Measurements from ENCODE around the gene GPR156.

Gene GPR156

GRCh38 chr3:120174811-120175539, 110.0 kb downstream of the GPR156 start:
- Histone ChIP-seq H3K27ac (ENCODE audit: poor library complexity, severe bottlenecking) (peak overlapping the region; percentile 92), H3K4me3 (ENCODE audit: severe bottlenecking) (no peak overlapping the region)
- ATAC-seq (ENCODE audit: low read depth), result no peak

DNA sequence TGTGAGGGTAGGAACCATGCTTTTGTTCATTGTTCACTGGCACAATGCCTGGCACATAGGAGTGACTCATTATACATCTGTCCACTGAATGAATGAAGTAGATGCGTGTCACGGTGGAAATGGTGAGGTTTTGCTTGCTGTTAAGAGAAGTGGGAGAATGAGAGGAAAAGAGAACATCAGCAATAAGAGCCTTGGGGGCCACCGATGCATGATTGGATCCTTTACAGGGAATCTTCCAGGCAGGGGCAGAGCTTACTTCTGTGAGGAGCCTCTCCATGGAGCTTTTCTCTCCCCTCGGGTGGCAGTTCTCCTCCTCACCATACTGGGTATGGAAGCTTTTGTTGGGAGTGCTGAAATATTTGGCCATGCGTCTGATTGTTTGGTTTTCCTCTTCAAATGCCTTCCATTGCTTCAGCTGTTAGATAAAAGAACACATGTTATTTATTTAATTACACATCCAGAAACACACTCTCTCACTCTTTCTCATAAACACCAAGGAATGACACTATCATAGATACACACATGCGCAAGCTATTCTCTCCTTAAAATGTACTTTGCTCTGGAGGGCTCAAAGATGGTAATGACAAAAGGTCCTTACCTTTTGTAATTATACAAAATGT, 111.9 kb downstream of the GPR156 start:
- Histone ChIP-seq H3K27me3 (ENCODE audit: insufficient read depth, poor library complexity, severe bottlenecking) (no peaks in the 10 kb centered on the region), H3K27ac (ENCODE audit: poor library complexity, severe bottlenecking) (peak overlapping the region; percentile 92), H3K4me1 (ENCODE audit: insufficient read depth, poor library complexity, severe bottlenecking) (peaks cover 40% of the 10 kb centered on the region), H3K36me3 (ENCODE audit: low read depth) (no peaks in the 10 kb centered on the region), H3K9me3 (ENCODE audit: severe bottlenecking) (no peaks in the 10 kb centered on the region), H3K4me3 (ENCODE audit: severe bottlenecking) (no peak overlapping the region)
- no peak for TF ChIP-seq CTCF (IDR thresholded peaks at IDR 0.05; ENCODE audit: poor library complexity, severe bottlenecking)
- DNase-seq (ENCODE audit: low spot score), result no peak
- ATAC-seq (ENCODE audit: low read depth), result no peak

More at GRCh38 chr3:120174811-120175539, 110.0 kb downstream of the GPR156 start:
- H3K9me3 ChIP-seq (ENCODE audit: severe bottlenecking), result no peaks in the 10 kb centered on the region
- no peak for TF ChIP-seq CTCF (IDR thresholded peaks at IDR 0.05; ENCODE audit: poor library complexity, severe bottlenecking)
- H3K27me3 ChIP-seq (ENCODE audit: insufficient read depth, poor library complexity, severe bottlenecking), result no peaks in the 10 kb centered on the region
- DNase-seq (ENCODE audit: low spot score), result no peak
- peaks cover 33% of the 10 kb centered on the region for H3K4me1 ChIP-seq (ENCODE audit: insufficient read depth, poor library complexity, severe bottlenecking)
- H3K36me3 ChIP-seq (ENCODE audit: low read depth), result no peaks in the 10 kb centered on the region

DNA sequence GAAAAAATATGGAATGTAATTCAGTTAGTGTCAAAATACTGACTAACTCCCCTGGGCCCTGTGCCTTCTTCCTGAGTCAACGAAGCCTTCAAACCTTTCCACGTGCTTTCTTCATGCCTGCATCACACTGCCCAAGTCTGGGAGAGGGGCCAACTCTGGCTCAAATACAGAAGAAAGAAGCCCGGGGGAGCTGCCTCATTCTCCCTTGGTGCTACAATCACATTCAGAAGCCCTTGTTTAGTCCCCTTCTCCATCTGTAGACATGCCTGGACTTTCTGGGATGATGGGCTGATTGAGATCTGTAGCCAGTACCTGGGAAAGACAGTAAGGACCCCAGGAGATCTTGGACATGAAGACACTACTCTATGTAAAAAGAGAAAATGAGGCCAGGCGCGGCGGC, 113.0 kb downstream of the GPR156 start:
- Histone ChIP-seq H3K4me1 (ENCODE audit: insufficient read depth, poor library complexity, severe bottlenecking) (peaks cover 30% of the 10 kb centered on the region), H3K9me3 (ENCODE audit: severe bottlenecking) (no peaks in the 10 kb centered on the region), H3K4me3 (ENCODE audit: severe bottlenecking) (no peak overlapping the region), H3K27ac (ENCODE audit: poor library complexity, severe bottlenecking) (peak overlapping the region; percentile 92), H3K27me3 (ENCODE audit: insufficient read depth, poor library complexity, severe bottlenecking) (no peaks in the 10 kb centered on the region), H3K36me3 (ENCODE audit: low read depth) (no peaks in the 10 kb centered on the region)
- DNase-seq (ENCODE audit: low spot score), result no peak
- no peak for ATAC-seq (ENCODE audit: low read depth)
- TF ChIP-seq CTCF (IDR thresholded peaks at IDR 0.05; ENCODE audit: poor library complexity, severe bottlenecking), result no peak

GRCh38 chr3:120171134-120171873, 113.7 kb downstream of the GPR156 start:
- H3K36me3 ChIP-seq (ENCODE audit: low read depth), result no peaks in the 10 kb centered on the region
- ATAC-seq (ENCODE audit: low read depth) (no peak), DNase-seq (ENCODE audit: low spot score) (no peak)
- H3K4me1 ChIP-seq (ENCODE audit: insufficient read depth, poor library complexity, severe bottlenecking), result peaks cover 23% of the 10 kb centered on the region
- H3K27ac ChIP-seq (ENCODE audit: poor library complexity, severe bottlenecking), result peak overlapping the region; percentile 92
- no peak overlapping the region for H3K4me3 ChIP-seq (ENCODE audit: severe bottlenecking)
- no peaks in the 10 kb centered on the region for H3K27me3 ChIP-seq (ENCODE audit: insufficient read depth, poor library complexity, severe bottlenecking)
- H3K9me3 ChIP-seq (ENCODE audit: severe bottlenecking), result no peaks in the 10 kb centered on the region
- TF ChIP-seq CTCF (IDR thresholded peaks at IDR 0.05; ENCODE audit: poor library complexity, severe bottlenecking), result no peak

Measured in RWPE2 (cell line).